DND-41 (cell line): Measurements from ENCODE around the gene NAV3.

Experiments
- ATAC-seq: fragments of 200-7000 bp; cut with Tn5 transposase; 3 replicates; pipeline ENCODE4 v1.9.1; 2021; ENCODE audit warnings: low read depth; ENCODE audit not compliant: insufficient read depth
- DNase-seq: peaks from one replicate; pipeline ENCODE4 v3.0.0-alpha.2; 2020
- H2AFZ ChIP-seq: 2 replicates; pipeline ENCODE4 v1.6.0; 2012; ENCODE audit warnings: low read depth, low read length
- H3K27ac ChIP-seq: 2 replicates; pipeline ENCODE4 v1.5.1; 2012; ENCODE audit warnings: low read length, inconsistent platforms
- H3K27me3 ChIP-seq: fragments of 200-600 bp; sonication (generic); 2 replicates; pipeline ENCODE4 v1.6.0; 2012; ENCODE audit warnings: low read length, mild to moderate bottlenecking, inconsistent platforms; ENCODE audit not compliant: insufficient read depth, poor library complexity
- H3K36me3 ChIP-seq: 2 replicates; pipeline ENCODE4 v1.5.1; 2012; ENCODE audit warnings: low read length, inconsistent platforms; ENCODE audit not compliant: insufficient read depth
- H3K4me1 ChIP-seq: 2 replicates; pipeline ENCODE4 v1.5.1; 2012; ENCODE audit warnings: mild to moderate bottlenecking, low read length; ENCODE audit not compliant: insufficient read depth
- H3K4me2 ChIP-seq: 2 replicates; pipeline ENCODE4 v1.6.0; 2012; ENCODE audit warnings: mild to moderate bottlenecking, moderate library complexity, low read length, inconsistent platforms; ENCODE audit not compliant: insufficient read depth
- H3K4me3 ChIP-seq, 2 experiments: fragments of 200-600 bp in 1 of 2; shearing (Covaris generic) in 1 of 2; 2 replicates each; pipeline ENCODE4 v1.5.1; 2012 to 2016; ENCODE audit warnings: inconsistent platforms in 2 of 2, low read length in 2 of 2, mild to moderate bottlenecking in 2 of 2, low read depth in 1 of 2, moderate library complexity in 1 of 2
- H3K79me2 ChIP-seq: 2 replicates; pipeline ENCODE4 v1.6.0; 2012; ENCODE audit warnings: low read length, inconsistent platforms; ENCODE audit not compliant: insufficient read depth
- H3K9ac ChIP-seq: 2 replicates; pipeline ENCODE4 v1.6.0; 2012; ENCODE audit warnings: low read depth, mild to moderate bottlenecking, inconsistent platforms, low read length, moderate library complexity
- H3K9me3 ChIP-seq: 2 replicates; pipeline ENCODE4 v1.5.1; 2012; ENCODE audit warnings: low read length, moderate library complexity, mild to moderate bottlenecking, inconsistent platforms; ENCODE audit not compliant: insufficient read depth, severe bottlenecking
- H4K20me1 ChIP-seq: 2 replicates; pipeline ENCODE4 v1.6.0; 2012; ENCODE audit warnings: low read length; ENCODE audit not compliant: insufficient read depth
- CTCF ChIP-seq: IDR thresholded peaks from 2 replicates; pipeline ENCODE4 v1.5.1; 2012; ENCODE audit warnings: borderline replicate concordance, low read length, moderate library complexity, mild to moderate bottlenecking; ENCODE audit not compliant: poor library complexity, severe bottlenecking; ENCODE audit errors: extremely low read depth
- EZH2 ChIP-seq: IDR thresholded peaks from 3 replicates; pipeline ENCODE4 v1.6.1; 2012; ENCODE audit warnings: borderline replicate concordance, low read depth, mild to moderate bottlenecking, moderate library complexity, low read length, inconsistent platforms; ENCODE audit not compliant: severe bottlenecking

The NAV3 gene

GRCh38 chr12:77943466-77943865 lies 112.8 kb downstream of the NAV3 start:
- no peak for ATAC-seq
- Histone ChIP-seq H2AFZ (no peak overlapping the region), H3K4me1 (no peaks in the 10 kb centered on the region), H3K9ac (no peak overlapping the region), H3K79me2 (no peaks in the 10 kb centered on the region), H4K20me1 (no peaks in the 10 kb centered on the region), H3K4me3 (no peak overlapping the region), H3K4me2 (no peak overlapping the region), H3K27me3 (no peaks in the 10 kb centered on the region), H3K36me3 (no peaks in the 10 kb centered on the region), H3K9me3 (no peaks in the 10 kb centered on the region), H3K27ac (no peak overlapping the region)
- DNase-seq: no peak
- TF ChIP-seq EZH2: no peak
- TF ChIP-seq CTCF: no peak

GRCh38 chr12:77946541-77947061 lies 115.9 kb downstream of the NAV3 start:
- no peaks in the 10 kb centered on the region for H3K36me3 ChIP-seq
- H3K9me3 ChIP-seq: no peaks in the 10 kb centered on the region
- DNase-seq (no peak), ATAC-seq (no peak)
- no peaks in the 10 kb centered on the region for H3K27me3 ChIP-seq
- H3K4me2 ChIP-seq: no peak overlapping the region
- H3K4me1 ChIP-seq: no peaks in the 10 kb centered on the region
- no peak overlapping the region for H3K27ac ChIP-seq
- H4K20me1 ChIP-seq: no peaks in the 10 kb centered on the region
- TF ChIP-seq CTCF: no peak
- no peak for TF ChIP-seq EZH2
- no peak overlapping the region for H2AFZ ChIP-seq
- H3K79me2 ChIP-seq: no peaks in the 10 kb centered on the region
- H3K4me3 ChIP-seq: no peak overlapping the region
- H3K9ac ChIP-seq: no peak overlapping the region

- no peak overlapping the region for H3K27ac ChIP-seq
- no peak for ATAC-seq
- H3K27me3 ChIP-seq: no peaks in the 10 kb centered on the region
Observed at GRCh38 chr12:77947330-77947729, 116.6 kb downstream of the NAV3 start.

More at GRCh38 chr12:77947330-77947729, 116.6 kb downstream of the NAV3 start:
- Histone ChIP-seq H4K20me1 (no peaks in the 10 kb centered on the region), H2AFZ (no peak overlapping the region), H3K4me1 (no peaks in the 10 kb centered on the region), H3K4me3 (no peak overlapping the region), H3K36me3 (no peaks in the 10 kb centered on the region), H3K4me2 (no peak overlapping the region), H3K9me3 (no peaks in the 10 kb centered on the region), H3K79me2 (no peaks in the 10 kb centered on the region), H3K9ac (no peak overlapping the region)
- TF ChIP-seq EZH2 (no peak), CTCF (no peak)
- no peak for DNase-seq
